GM23338 (cell line): ENCODE measurements around the gene TMEM229A. TPM values are rescaled to one million over a fixed set of nuclear protein-coding genes. Genes with fewer than 3 reads are reported as not detected.

ENCODE experiments used
- ATAC-seq: fragments of 200-7000 bp; cut with Tn5 transposase; 3 replicates; pipeline ENCODE4 v1.9.1; 2020
- DNase-seq: peaks from one replicate; pipeline ENCODE4 v3.0.0-alpha.2; 2015; ENCODE audit warnings: low spot score
- H2AFZ ChIP-seq: fragments of 200-600 bp; sonication (generic); 2 replicates; pipeline ENCODE4 v1.8.0; 2016; ENCODE audit warnings: antibody characterized with exemption, mild to moderate bottlenecking, moderate library complexity
- H3F3A ChIP-seq: fragments of 200-600 bp; sonication (generic); replicated peaks from 2 replicates; pipeline ENCODE4 v1.8.0; 2017; ENCODE audit warnings: antibody characterized with exemption, mixed run types, low read depth
- H3K27ac ChIP-seq: fragments of 200-600 bp; sonication (generic); 2 replicates; pipeline ENCODE4 v1.6.1; 2016; ENCODE audit warnings: low read depth
- H3K27me3 ChIP-seq: fragments of 200-600 bp; sonication (generic); 2 replicates; pipeline ENCODE4 v1.8.0; 2016; ENCODE audit warnings: mild to moderate bottlenecking, mixed run types, moderate library complexity; ENCODE audit not compliant: insufficient read depth
- H3K36me3 ChIP-seq: fragments of 200-600 bp; sonication (generic); 2 replicates; pipeline ENCODE4 v1.8.0; 2016; ENCODE audit warnings: mild to moderate bottlenecking; ENCODE audit not compliant: insufficient read depth
- H3K4me1 ChIP-seq: fragments of 200-600 bp; sonication (generic); 2 replicates; pipeline ENCODE4 v1.8.0; 2016; ENCODE audit warnings: mild to moderate bottlenecking, moderate library complexity; ENCODE audit not compliant: insufficient read depth
- H3K4me2 ChIP-seq: fragments of 200-600 bp; sonication (generic); 2 replicates; pipeline ENCODE4 v1.7.1; 2017; ENCODE audit warnings: mixed run types
- H3K4me3 ChIP-seq: fragments of 200-600 bp; sonication (generic); 2 replicates; pipeline ENCODE4 v1.6.1; 2016; ENCODE audit warnings: mixed run types
- H3K79me2 ChIP-seq: fragments of 200-600 bp; sonication (generic); replicated peaks from 2 replicates; pipeline ENCODE4 v1.8.0; 2017; ENCODE audit warnings: mild to moderate bottlenecking; ENCODE audit not compliant: insufficient read depth
- H3K9me2 ChIP-seq: fragments of 200-600 bp; sonication (generic); 2 replicates; pipeline ENCODE4 v1.8.0; 2017; ENCODE audit not compliant: insufficient read depth
- H4K20me1 ChIP-seq: fragments of 200-600 bp; sonication (generic); replicated peaks from 2 replicates; pipeline ENCODE4 v1.8.0; 2017; ENCODE audit warnings: mild to moderate bottlenecking; ENCODE audit not compliant: insufficient read depth
- H3K27ac Mint-ChIP-seq: 2 replicates; pipeline ENCODE4 v1.8.0; 2020; ENCODE audit warnings: inconsistent platforms, mild to moderate bottlenecking, moderate library complexity, mixed read lengths
- H3K27me3 Mint-ChIP-seq: 3 replicates; pipeline ENCODE4 v1.8.0; 2022; ENCODE audit warnings: low read depth, mild to moderate bottlenecking, moderate library complexity, mixed read lengths, inconsistent platforms; ENCODE audit not compliant: insufficient read depth, poor library complexity
- H3K36me3 Mint-ChIP-seq: 3 replicates; pipeline ENCODE4 v1.8.0; 2021; ENCODE audit warnings: low read depth, mild to moderate bottlenecking, inconsistent platforms, moderate library complexity, mixed read lengths
- H3K4me1 Mint-ChIP-seq: 3 replicates; pipeline ENCODE4 v1.8.0; 2020; ENCODE audit warnings: mild to moderate bottlenecking, inconsistent platforms, mixed read lengths
- H3K4me3 Mint-ChIP-seq: 3 replicates; pipeline ENCODE4 v1.8.0; 2021; ENCODE audit warnings: moderate library complexity, mild to moderate bottlenecking, inconsistent platforms, mixed read lengths
- H3K9me3 Mint-ChIP-seq: 3 replicates; pipeline ENCODE4 v1.8.0; 2020; ENCODE audit warnings: moderate library complexity, mild to moderate bottlenecking, inconsistent platforms, mixed read lengths
- CREB1 ChIP-seq: fragments of 250-450 bp; sonication (Bioruptor Pico); IDR thresholded peaks from 2 replicates; pipeline ENCODE4 v1.5.0; 2020; ENCODE audit warnings: low read depth, mild to moderate bottlenecking, moderate library complexity
- ZNF331 ChIP-seq: fragments of 250-450 bp; sonication (Bioruptor Pico); IDR thresholded peaks from 2 replicates; pipeline ENCODE4 v1.5.0; 2020; ENCODE audit warnings: low read depth, mild to moderate bottlenecking, moderate library complexity
- polyA plus RNA-seq: library from polyadenylated mRNA; unstranded; fragments of >200 nt; fragmentation: Nextera tagmentation; extraction: Ambion mirVana; gene quantifications from 2 replicates; pipeline ENCODE4 v1.2.1, GENCODE V29; 2016
- total RNA-seq: library from RNA; depleted of rRNA; stranded (reverse); fragments of >200 nt; shearing (Covaris generic); gene quantifications from 2 replicates; pipeline ENCODE4 v1.2.3, GENCODE V29; 2014; rRNA removed

TMEM229A gene
- total and polyA plus RNA-seq, 2 experiments from 2014 or later: 0.63 to 0.80 TPM

GRCh38 chr7:123987445-123987844, 45.4 kb downstream of the TMEM229A start:
- Mint-ChIP-seq H3K4me3 (no peak overlapping the region), H3K27me3 (no peaks in the 10 kb centered on the region), H3K36me3 (no peaks in the 10 kb centered on the region), H3K27ac (no peak overlapping the region), H3K4me1 (peaks cover 2% of the 10 kb centered on the region; the same call in 1 of the 3 replicates), H3K9me3 (peaks cover 3% of the 10 kb centered on the region; the same call in 2 of the 3 replicates)
- H3K4me1 ChIP-seq: no peaks in the 10 kb centered on the region
- ATAC-seq (no peak), DNase-seq (no peak)
- H2AFZ ChIP-seq: no peak overlapping the region
- no peak overlapping the region for H3K4me2 ChIP-seq
- H3F3A ChIP-seq: no peaks in the 10 kb centered on the region
- no peaks in the 10 kb centered on the region for H3K79me2 ChIP-seq
- H3K27me3 ChIP-seq: no peaks in the 10 kb centered on the region
- TF ChIP-seq CREB1 (CRISPR knock-in tag) (no peak), ZNF331 (no peak)
- no peaks in the 10 kb centered on the region for H3K36me3 ChIP-seq
- no peak overlapping the region for H3K27ac ChIP-seq
- H3K4me3 ChIP-seq: no peak overlapping the region
- H4K20me1 ChIP-seq: no peaks in the 10 kb centered on the region
- peaks cover 6% of the 10 kb centered on the region; the same call in 1 of the 2 replicates for H3K9me2 ChIP-seq

Other genes starting within 250 kb of the TMEM229A start
- not detected in 2 replicates for gene HYAL4, start 187.9 kb downstream of the TMEM229A start, total RNA-seq
- gene HYAL4, start 187.9 kb downstream of the TMEM229A start, polyA plus RNA-seq: not detected in 2 replicates
- not detected in 2 replicates for gene SPAM1, start 107.8 kb downstream of the TMEM229A start, total RNA-seq
- gene SPAM1, start 107.8 kb downstream of the TMEM229A start, polyA plus RNA-seq: not detected in 2 replicates